Common myeloid progenitor, CD34-positive (primary cell): Measurements from ENCODE around the gene PTCH2.
A peak's percentile ranks its signal among the peaks of the same experiment; 100 is the strongest.

Experiments
- CTCF ChIA-PET: fragments of 350-600 bp; sonication (Branson Sonifier 250); formaldehyde crosslinking; loops from one replicate; lab custom pipeline; 2021; ENCODE audit warnings: antibody characterized with exemption; lab: Charles Lee
- POLR2A ChIA-PET: fragments of 350-600 bp; sonication (Branson Sonifier 250); formaldehyde crosslinking; loops from one replicate; lab custom pipeline; 2021; ENCODE audit warnings: antibody characterized with exemption; lab: Charles Lee
- DNase-seq, 3 donors: peaks; one replicate each; pipeline versions ENCODE4 v3.0.0 to v3.0.0-alpha.2; 2013
- H3K27ac ChIP-seq, 2 experiments: 1 replicate in 1 of 2; 2 replicates in 1 of 2; pipeline ENCODE4 v1.7.0; 2013; ENCODE audit warnings: inconsistent platforms in 2 of 2, low read length in 2 of 2, mild to moderate bottlenecking in 2 of 2, low read depth in 1 of 2, moderate library complexity in 1 of 2; ENCODE audit not compliant: severe bottlenecking in 2 of 2, insufficient read depth in 1 of 2, poor library complexity in 1 of 2
- H3K27me3 ChIP-seq, 5 experiments: replicated peaks in 2 of 5; 1 replicate in 3 of 5; 2 replicates in 2 of 5; pipeline versions ENCODE4 v1.6.1 to v1.7.0; 2013; ENCODE audit warnings: low read length in 4 of 5, mild to moderate bottlenecking in 2 of 5, moderate library complexity in 2 of 5, inconsistent platforms in 1 of 5; ENCODE audit not compliant: insufficient read depth in 5 of 5, control insufficient read depth in 4 of 5
- H3K36me3 ChIP-seq, 4 experiments: 1 replicate in 2 of 4; 2 replicates in 2 of 4; pipeline versions ENCODE4 v1.6.1 to v1.7.0; 2013; ENCODE audit warnings: low read length in 3 of 4, control low read depth in 1 of 4, mild to moderate bottlenecking in 1 of 4; ENCODE audit not compliant: control insufficient read depth in 4 of 4, insufficient read depth in 4 of 4
- H3K4me1 ChIP-seq, 4 experiments: 1 replicate in 3 of 4; 2 replicates in 1 of 4; pipeline versions ENCODE4 v1.6.1 to v1.7.1; 2013; ENCODE audit warnings: low read length in 3 of 4, mild to moderate bottlenecking in 3 of 4, control low read depth in 1 of 4, inconsistent platforms in 1 of 4, moderate library complexity in 1 of 4; ENCODE audit not compliant: control insufficient read depth in 4 of 4, insufficient read depth in 4 of 4; ENCODE audit errors: control extremely low read depth in 1 of 4
- H3K4me3 ChIP-seq, 7 experiments: 1 replicate in 4 of 7; 2 replicates in 3 of 7; pipeline versions ENCODE4 v1.5.1 to v1.7.0; 2013; ENCODE audit warnings: mild to moderate bottlenecking in 7 of 7, low read length in 6 of 7, moderate library complexity in 6 of 7, inconsistent platforms in 2 of 7, low read depth in 2 of 7, control low read depth in 1 of 7; ENCODE audit not compliant: insufficient read depth in 4 of 7, control insufficient read depth in 1 of 7; ENCODE audit errors: extremely low read depth in 1 of 7
- H3K9me3 ChIP-seq, 5 experiments: 1 replicate in 4 of 5; 2 replicates in 1 of 5; pipeline versions ENCODE4 v1.6.1 to v1.7.1; 2013; ENCODE audit warnings: low read length in 4 of 5, mild to moderate bottlenecking in 2 of 5, inconsistent platforms in 1 of 5, low read depth in 1 of 5, moderate library complexity in 1 of 5; ENCODE audit not compliant: control insufficient read depth in 4 of 5, insufficient read depth in 2 of 5; ENCODE audit errors: control extremely low read depth in 1 of 5
- WGBS: methylation state at CpG from one replicate; pipeline ENCODE4 v1.1.5; 2013; ENCODE audit not compliant: insufficient coverage; 5-methylcytosine and 5-hydroxymethylcytosine counted together

The PTCH2 gene

GRCh38 chr1:44776730-44777068 is 66.4 kb downstream of the PTCH2 start:
- Histone ChIP-seq H3K27me3 (no peaks in the 10 kb centered on the region), H3K36me3 (peaks cover 10 to 51% (median 36%) of the 10 kb centered on the region in 4 experiments), H3K27ac (peak overlapping the region; percentile 90 to 96), H3K4me1 (peaks cover 0 to 34% (median 29%) of the 10 kb centered on the region in 4 experiments), H3K9me3 (no peaks in the 10 kb centered on the region), H3K4me3 (peak overlapping the region in 6 of 7 experiments; percentile 68 to 93 (median 86))
- CTCF ChIA-PET, result interaction anchor here (0.6 to 1.8 kb wide), 2 partner anchors 40 to 42 kb away, joined by 3 to 4 read pairs; no protein-coding TSS in a partner anchor
- 75% methylated on average over 11 of the region's 12 CpGs for WGBS
- no peak for DNase-seq
- POLR2A ChIA-PET, result interaction anchor here (1.3 to 2.5 kb wide), 5 partner anchors 9 to 55 kb away, joined by 3 to 23 read pairs (median 9); partner anchors contain the start of gene RNU5D-1

- Histone ChIP-seq H3K9me3 (no peaks in the 10 kb centered on the region), H3K4me1 (peaks cover 0 to 34% (median 29%) of the 10 kb centered on the region in 4 experiments), H3K27me3 (no peaks in the 10 kb centered on the region), H3K27ac (peak overlapping the region; percentile 90 to 96), H3K36me3 (peaks cover 5 to 46% (median 32%) of the 10 kb centered on the region in 4 experiments), H3K4me3 (peak overlapping the region; percentile 68 to 93 (median 86))
- 11% methylated on average over 28 of the region's 36 CpGs for WGBS
- peak in 2 of 3 donors; percentile 23 to 62 for DNase-seq
- POLR2A ChIA-PET, result interaction anchor here (0.6 to 2.5 kb wide), 9 partner anchors 9 to 54 kb away, joined by 3 to 23 read pairs (median 6); partner anchors contain the start of genes PLK3 and RNU5D-1
- CTCF ChIA-PET, result interaction anchor here (0.6 to 1.8 kb wide), 5 partner anchors 9 to 54 kb away, joined by 3 to 6 read pairs (median 4); no protein-coding TSS in a partner anchor
Observed at GRCh38 chr1:44775930-44776729, 66.9 kb downstream of the PTCH2 start.

GRCh38 chr1:44775078-44775929 is 67.7 kb downstream of the PTCH2 start, which contains the start of gene RPS8:
Gene RPS8, plus strand, starts transcription at chr1:44775540. Its CDS starts 57 bp downstream, at chr1:44775597.
- no peaks in the 10 kb centered on the region for H3K9me3 ChIP-seq
- H3K4me3 ChIP-seq, result peak within 1 kb of the TSS; percentile 68 to 93 (median 86)
- ChIA-PET CTCF (interaction anchor here (1.1 to 1.8 kb wide), 7 partner anchors 10 to 718 kb away, joined by 3 to 6 read pairs (median 4); partner anchors contain the start of gene RNU5D-1), POLR2A (interaction anchor here (0.6 to 2.5 kb wide), 11 partner anchors 10 to 792 kb away, joined by 3 to 23 read pairs (median 6); partner anchors contain the start of genes PLK3 and RNU5D-1)
- peak within 1 kb of the TSS; percentile 90 to 96 for H3K27ac ChIP-seq
- peak; percentile 94 to 96 (median 95) for DNase-seq
- under 1% methylated on average over 57 of the region's 65 CpGs for WGBS
- peaks cover 0 to 34% (median 29%) of the 10 kb centered on the region in 4 experiments for H3K4me1 ChIP-seq
- H3K36me3 ChIP-seq, result peaks cover 0 to 39% (median 26%) of the 10 kb centered on the region in 4 experiments
- no peaks in the 10 kb centered on the region for H3K27me3 ChIP-seq
